GM23338 (cell line): ENCODE results near the gene NEK6.

Experiments used
- POLR2AphosphoS5 ChIP-seq: IDR thresholded peaks from 2 replicates; pipeline ENCODE4 v1.6.1; 2016; ENCODE audit warnings: antibody characterized with exemption, low read depth
- TF ChIP-seq, protein P1 (sequence below), 2 experiments: fragments of 200-600 bp in 1 of 2; sonication (generic) in 1 of 2; conservative IDR thresholded peaks; 2 replicates each; pipeline versions ENCODE4 v1.5.1 to v1.6.1; 2016 to 2017; ENCODE audit warnings: antibody characterized with exemption in 2 of 2, low read depth in 2 of 2, mild to moderate bottlenecking in 2 of 2, moderate library complexity in 1 of 2

- TF ChIP-seq, protein P1, sequence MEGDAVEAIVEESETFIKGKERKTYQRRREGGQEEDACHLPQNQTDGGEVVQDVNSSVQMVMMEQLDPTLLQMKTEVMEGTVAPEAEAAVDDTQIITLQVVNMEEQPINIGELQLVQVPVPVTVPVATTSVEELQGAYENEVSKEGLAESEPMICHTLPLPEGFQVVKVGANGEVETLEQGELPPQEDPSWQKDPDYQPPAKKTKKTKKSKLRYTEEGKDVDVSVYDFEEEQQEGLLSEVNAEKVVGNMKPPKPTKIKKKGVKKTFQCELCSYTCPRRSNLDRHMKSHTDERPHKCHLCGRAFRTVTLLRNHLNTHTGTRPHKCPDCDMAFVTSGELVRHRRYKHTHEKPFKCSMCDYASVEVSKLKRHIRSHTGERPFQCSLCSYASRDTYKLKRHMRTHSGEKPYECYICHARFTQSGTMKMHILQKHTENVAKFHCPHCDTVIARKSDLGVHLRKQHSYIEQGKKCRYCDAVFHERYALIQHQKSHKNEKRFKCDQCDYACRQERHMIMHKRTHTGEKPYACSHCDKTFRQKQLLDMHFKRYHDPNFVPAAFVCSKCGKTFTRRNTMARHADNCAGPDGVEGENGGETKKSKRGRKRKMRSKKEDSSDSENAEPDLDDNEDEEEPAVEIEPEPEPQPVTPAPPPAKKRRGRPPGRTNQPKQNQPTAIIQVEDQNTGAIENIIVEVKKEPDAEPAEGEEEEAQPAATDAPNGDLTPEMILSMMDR (conservative IDR thresholded peaks at IDR 0.05; ENCODE audit: low read depth in 2 of 2) = no peak
- TF ChIP-seq POLR2AphosphoS5 = no peak
Observed at GRCh38 chr9:124297551-124297901, 39.8 kb downstream of the NEK6 start.
